ENCODE results near the gene PLXNC1.

PLXNC1 gene

DNA sequence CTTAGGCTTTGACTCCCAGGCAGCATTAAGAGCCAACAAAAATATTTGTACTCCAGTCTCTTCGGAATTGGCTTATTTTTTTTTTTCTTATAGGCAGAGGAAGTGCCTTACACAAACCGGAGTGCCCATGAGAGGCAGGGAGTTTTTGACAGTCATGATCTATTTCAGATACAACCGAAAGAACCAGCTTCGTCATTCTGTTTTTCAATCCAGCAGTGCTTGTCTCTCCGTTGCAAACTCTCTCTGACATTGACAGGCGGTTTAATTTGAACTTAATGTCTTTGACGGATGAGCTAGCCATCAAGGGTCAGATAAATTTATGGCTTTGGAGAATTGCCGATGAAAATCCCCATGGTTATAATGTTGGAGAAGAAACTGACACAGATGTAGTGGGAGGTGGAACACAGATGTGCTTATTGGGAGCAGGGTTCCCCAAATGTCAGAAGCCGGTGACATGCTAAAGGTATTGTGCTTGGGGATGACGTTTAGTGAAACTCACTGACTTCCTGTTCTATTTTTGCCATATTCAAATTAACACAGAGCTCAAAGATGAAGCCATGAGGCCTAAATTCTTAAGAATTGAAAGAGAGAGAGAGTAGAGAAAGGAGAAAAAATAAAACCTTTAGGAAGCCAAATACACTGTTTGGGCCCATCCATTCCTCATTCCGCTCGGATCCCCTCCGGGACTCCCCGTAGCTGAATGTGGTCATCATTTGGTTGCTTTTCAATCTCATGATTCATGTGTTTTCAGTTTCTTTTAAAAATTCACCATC lies 59.7 kb downstream of the PLXNC1 start:
- no peak for DNase-seq

DNA sequence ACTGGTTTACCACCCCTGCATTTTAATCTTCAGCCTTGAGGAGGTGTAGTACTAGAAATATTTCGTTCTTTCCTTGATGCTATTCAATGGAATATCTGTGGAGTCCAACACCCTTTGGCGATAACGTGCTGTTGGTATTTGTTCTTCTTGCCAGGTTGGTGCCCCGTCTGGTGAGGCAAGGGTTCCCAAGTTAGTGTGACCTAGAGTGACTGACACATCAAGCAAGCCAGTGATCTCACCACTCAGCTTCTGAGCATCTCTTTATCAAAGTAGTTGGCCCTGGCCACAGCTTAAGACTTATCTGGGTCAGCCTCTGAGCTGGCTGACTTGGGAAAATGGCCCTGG lies 60.2 kb downstream of the PLXNC1 start:
- DNase-seq = no peak

DNA sequence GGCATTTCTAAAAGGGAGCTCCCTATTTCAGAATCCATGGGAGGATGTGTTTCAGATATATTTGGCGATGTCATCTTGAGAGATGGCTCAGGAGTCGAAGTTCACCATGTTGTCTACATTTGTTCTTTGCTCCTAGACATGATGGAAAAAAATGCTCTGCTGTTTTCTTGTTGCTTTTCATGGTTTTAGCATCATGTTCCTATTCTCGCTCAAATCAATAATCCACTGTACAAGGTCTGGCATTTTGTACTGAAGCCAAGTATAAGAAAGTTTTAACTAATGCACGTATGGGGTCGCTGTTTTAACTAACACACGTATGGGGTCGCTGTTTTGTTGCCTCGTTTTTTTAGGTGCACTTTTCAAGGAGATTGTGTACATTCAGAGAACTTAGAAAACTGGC lies 60.9 kb downstream of the PLXNC1 start:
- no peak for DNase-seq

DNA sequence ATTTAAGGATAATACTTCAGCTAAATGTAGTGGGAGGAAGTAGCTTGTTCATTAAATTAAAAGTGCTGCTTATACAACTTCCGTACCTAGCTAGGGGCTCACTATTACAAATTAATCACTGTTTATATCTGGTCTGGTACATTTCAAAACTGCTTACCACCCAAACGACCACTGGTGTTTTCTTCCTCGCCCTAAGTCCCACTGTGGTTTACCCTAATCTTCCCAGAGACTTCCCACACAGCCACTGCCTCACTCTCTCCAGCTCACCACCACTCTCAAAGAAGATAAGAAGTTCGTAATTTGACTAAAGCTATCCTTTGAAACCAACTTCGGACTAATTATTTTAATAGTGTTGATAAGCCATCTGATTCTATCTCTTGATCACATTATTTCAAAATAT lies 62.6 kb downstream of the PLXNC1 start:
- DNase-seq = no peak

DNA sequence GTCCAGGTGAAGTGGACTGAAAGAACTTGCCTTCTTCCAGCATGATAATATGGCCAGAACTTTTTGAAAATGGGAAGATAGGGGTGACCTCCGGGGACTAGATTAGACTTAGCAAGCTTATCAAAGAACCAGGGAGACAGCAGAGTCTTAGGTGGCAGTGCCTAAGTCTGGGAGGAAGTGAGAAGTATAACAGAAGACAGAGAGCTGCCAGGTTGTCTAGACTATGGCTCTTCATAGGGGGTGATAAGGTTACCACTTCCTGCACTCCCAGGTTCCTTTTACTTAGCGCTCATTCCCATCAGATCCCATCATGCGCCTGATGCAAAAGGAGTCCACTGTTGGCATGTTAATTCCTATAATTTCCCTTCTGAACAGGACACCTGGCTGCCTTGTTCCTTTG lies 69.9 kb downstream of the PLXNC1 start:
- no peak for DNase-seq

DNA sequence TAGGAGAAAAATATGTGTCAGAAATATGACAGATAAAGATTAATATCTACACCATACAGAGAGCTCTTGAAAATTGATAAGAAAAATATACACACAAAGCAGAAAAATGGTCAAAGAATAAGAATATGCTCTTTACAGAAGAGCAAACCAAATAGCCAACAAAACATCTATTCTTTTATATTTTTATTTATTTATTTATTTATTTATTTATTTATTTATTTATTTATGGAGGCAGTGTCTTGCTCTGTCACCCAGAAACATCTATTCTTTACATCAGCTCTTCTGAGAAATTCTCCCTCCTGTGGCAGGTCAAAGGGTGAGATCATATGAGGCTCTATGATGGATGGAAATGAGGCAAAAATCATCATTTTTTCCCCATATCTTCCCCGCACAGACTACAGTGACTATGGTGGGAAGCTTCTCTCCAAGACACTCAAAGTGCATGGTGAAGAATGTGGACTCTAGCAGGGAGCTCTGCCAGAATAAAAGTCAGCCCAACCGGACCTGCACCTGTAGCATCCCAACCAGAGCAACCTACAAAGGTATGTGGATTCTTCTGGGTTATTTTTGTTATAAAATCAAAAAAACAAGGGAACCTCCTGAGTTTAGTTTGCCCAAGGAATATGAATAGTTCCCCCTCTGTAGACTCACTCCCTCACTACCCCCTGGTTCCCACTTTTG lies 71.4 kb downstream of the PLXNC1 start:
- DNase-seq = no peak

DNA sequence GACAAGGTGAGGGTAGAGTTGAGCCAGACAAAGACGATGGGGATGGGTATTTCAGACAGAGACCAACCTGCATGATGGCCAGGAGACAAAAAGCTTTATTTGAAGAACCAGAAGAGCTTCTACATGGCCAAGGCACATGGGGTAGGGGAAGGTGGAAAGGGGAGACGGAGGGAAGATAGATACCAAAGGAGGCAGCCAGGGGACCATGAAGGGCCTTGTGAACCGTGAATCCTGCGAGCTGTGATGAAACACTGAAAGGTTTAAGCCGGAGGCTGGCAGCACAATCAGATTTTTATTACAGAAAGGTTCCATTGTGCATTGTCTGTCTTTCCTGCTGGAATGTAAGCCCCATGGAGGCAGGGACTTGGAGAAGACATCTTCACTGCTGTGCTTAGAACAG lies 72.4 kb downstream of the PLXNC1 start:
- DNase-seq = no peak

DNA sequence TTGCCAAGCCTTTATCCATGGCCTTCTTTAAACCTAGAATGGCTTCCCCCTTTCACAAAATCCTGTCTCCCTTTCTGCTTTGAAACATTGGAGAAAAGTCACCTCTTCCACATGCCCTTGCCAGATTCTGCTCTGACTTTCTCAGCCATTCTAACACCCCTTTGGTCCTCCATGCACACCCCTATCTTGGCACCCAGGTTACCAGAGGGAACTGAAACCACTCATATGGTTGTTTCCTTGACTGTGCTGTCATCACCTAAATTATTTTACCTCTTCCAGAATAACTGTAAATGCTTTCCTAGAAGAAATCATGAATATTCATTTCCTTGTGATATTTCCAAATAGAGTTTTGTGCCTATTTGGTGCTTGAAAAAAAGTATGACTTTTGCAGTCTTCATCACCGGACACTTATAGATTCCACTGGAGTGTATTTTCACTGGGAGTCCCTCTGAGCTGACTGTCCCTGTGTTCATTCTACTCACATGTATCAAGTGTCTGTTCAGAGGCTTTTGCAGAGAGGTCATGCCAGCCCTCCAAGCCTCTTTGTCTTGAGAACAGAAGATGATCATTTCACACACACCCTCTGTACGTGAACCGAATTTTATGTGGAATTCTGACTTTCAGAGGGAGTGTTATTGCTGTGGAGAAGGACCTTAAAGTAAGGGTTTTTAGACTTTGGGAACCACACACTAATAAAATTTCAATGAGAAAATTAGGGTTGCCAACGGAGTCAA lies 74.1 kb downstream of the PLXNC1 start:
- no peak for DNase-seq

DNA sequence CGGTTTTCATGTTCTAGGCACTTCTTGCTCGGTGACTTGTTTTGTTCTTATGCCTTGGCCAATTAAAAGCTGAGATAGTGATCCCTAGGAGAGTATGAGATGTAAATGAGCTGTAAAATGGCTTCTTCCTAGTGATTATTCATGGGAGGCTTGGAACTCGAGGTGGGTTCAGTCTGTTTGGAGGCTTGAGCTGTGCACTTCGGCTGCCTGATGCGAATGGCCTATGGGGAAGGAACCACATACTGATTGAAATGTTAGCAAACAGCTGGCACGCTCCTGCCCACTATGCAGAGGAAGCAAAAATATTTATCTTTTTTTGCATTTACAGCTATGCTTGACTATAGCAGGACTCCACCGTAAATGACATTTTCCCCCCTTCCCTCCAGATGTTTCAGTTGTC lies 75.5 kb downstream of the PLXNC1 start:
- no peak for DNase-seq

DNA sequence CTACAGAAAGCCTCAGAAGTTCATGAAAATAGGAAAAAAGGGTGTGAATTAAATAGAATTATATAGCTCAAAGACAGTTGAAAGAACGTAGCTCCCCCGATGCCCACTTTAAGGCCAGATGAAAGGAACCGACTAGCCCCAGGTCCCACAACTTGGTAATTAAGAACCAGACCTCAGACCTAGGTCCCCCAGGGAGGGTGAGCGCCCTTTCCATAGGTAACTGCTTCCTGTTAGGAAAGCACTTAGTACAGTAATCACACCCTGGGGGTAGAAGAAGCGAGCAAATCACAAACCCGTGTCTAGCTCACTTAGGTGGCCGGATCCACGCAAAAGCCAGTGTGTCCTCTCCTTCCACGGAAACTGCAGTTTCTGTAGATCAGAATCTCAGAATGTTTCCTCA lies 77.1 kb downstream of the PLXNC1 start:
- no peak for DNase-seq

DNA sequence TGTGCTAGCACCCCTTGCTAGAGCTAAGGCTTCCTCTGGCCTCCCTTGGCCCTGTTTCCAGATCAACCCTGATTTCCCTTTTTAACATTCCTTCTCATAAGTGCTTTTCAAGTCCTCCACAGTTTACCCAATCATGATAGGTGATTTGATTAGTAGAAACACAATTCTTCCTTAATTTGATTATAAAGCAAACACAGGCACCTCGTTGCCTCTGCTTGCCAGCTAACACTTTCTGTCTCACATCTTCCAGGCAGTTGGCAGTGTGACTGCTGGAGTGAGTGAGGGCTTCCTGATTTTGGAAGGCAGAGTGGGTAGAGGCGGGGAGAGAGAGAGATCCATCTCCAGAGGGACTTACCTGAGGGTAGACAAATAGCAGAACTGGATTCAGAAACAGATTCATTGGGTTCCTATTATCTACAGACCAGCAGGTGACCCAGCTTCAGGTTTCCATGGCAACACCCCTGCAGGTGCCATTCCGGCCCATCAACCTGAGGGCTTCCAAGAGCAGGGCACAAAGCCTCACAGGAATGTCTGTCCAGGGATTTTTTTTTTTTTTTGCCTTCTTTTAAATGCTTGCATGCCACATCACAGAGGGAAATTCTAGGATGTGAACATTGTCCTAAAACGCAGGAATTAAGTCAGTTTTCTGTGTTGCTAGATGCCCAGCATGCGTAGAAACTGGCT lies 77.7 kb downstream of the PLXNC1 start:
- DNase-seq = no peak

DNA sequence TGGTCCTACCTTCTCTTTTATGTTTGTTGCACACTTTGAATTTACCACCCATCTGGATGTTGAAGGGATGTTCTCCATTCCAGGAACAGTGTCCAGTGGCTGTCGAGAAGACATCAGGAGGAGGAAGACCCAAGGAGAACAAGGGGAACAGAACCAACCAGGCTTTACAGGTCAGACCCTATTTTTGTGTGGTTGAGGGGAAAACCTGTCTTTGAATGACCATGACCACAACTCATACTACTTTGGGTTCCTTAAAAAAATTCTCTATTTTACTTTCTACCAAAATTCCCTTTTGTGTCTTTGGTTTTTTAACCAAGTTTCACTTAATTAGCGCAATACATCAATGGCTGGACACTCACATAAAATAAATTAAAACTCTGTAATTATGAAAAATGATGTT lies 78.7 kb downstream of the PLXNC1 start:
- no peak for DNase-seq

DNA sequence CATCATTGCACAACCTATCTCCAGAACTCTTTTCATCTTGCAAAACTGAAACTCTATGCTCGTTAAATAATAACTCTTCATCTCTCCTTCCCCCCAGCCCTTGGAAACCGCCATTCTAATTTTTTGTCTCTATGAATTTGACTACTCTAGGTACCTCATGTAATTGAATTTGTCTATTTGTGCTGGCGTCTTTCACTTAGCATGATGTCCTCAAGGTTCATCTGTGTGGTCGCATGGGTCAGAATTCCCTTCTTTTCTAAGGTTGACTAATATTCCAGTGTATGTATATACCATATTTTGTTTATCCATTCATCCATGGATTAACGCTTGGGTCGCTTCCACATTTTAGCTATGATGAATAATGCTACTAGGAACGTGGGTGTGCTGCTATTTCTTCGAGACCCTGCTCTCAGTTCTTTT lies 80.1 kb downstream of the PLXNC1 start:
- DNase-seq = no peak

DNA sequence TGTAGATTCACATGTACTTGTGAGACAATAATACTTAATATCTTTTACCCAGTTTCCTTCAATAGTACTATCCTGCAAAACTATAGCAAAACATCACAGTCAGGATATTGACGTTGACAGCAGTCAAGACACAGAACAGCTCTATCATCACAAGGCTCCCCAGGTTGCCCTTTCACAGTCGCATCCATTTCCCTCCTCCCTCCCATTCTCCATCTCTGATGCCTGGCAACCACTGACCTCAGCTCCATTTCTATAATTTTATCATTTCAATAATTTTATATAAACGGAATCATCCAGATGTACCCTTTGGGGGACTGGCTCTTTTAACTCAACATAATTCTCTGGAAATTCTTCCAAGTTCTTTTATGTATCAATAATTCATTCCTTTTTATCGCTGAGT lies 81.5 kb downstream of the PLXNC1 start:
- no peak for DNase-seq

DNA sequence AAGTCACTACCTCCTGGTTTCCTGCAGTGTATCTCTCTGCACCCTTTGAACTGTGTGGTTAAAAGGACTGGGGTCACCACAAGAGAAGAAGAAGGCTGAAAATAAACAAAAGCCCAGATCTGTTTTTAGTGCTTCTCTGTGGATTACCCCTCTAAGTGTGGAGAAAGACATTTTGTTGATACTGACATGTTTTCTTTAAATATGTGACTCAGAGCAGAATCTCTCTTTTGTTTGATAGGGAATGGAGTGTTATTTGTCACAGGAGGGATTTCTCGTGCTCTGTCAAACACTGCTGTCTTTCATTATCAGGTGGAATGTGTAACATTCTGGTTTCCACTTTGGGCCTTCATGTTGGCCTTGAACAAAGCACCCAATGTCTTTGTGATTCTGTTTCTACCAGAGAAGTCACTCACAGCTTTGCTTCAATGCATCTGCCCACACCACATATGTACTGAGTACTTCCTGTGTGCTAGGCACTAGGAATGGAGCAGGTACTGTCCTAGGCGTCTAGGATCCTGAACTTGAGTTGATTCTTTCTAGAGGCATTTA lies 82.1 kb downstream of the PLXNC1 start:
- DNase-seq = no peak

DNA sequence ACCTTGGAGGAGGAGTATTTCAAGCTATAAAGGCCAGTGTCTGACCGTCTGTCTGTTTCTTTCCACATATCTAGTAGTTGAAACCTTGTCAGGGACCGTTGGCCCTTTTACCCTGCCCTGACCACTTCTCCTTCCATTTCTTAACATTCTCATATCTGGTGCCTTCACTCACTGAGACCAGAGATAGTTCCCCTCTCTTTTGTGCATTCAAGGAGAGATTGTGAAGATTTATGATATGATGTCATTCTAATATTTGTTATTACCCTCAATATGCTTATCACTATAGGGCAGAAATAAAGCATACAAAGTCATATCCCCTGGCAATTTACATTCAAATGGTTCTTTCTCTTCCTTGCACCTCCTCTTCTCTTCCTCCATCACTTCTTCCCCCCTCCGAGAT lies 83.3 kb downstream of the PLXNC1 start:
- DNase-seq = no peak

DNA sequence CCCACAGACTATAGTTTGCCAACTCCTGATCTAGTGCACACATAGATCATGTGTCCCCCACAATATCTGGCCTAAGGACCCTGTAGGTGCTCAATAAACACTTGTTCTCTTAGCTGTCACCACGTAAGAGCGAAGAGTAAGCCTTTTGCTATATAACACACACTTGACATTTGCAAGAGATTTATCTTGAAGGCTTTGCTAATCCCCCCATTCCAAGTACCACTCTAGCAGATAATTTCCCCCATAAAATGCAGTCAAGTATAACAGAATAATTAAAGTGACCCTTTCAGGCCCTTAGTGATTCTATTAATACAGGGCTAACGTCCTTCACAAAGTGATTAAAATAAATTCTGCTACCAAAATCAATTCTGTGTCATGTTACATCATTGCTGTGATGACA lies 87.5 kb downstream of the PLXNC1 start:
- DNase-seq = no peak

DNA sequence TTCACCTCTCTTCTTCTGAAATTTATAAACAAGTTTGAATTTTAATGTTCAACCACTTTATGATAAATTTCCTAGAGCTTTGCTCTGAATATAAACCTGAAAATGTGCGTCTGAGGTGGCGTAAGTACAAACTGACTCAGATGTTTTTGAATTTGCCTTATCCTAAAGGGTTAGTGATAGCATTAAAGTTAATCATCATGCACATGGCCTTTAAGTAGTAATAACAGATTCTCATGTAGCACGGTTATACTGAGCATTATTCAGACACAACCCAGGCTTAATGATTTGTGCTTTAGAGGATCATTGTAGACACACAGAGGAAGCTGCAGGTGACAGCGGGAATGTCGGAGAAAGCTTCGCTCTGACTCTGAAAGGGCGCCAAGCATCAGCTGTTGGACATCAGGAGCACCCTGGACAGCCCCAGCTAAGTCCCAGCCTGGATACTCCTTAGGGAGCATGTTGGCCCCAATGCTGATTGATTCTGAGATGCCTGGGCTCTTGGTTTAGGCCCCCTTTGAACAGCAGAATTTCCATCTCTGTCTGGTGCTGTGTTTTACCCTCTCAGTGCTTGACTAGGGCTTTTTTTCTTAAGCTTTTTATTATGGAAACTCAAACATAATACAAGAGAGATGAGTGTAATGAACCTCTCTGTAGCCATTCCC lies 91.1 kb downstream of the PLXNC1 start:
- DNase-seq = no peak

DNA sequence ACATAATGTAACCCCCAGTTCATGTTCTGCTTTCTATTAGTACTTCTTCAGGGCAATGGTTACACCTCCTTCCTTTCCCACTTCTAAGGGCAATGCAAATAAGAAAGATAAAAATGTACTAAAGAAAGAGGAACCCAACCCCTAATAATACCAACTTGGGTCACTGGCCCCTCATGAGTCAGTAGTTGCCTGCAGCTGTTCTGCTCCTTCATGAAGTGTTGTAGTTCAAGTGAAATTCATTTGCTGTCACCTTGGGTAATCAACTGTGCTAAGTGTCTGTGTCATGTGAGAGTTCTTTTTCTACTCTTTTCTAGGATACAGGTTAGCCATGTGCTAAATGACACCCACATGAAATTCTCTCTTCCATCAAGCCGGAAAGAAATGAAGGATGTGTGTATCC lies 91.8 kb downstream of the PLXNC1 start:
- no peak for DNase-seq

DNA sequence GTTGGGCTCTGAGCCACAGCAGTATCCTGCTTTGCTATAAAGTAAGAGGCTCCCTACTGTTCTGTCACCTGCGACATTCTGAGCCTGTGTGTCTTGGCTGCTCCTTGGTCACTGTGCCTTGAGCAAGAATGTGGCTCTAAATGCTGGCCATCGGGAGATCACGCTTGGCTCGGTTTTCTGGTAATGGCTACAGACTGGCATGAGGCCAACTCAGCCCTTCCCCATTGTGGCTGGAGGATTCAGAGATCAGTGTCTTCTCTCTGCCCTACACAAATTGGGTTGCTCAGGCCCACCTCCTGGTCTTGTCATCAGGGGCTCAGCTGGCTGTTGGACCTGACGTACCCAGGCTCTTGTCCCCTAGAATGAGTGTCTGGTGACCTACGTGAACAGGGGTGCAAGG lies 94.5 kb downstream of the PLXNC1 start:
- DNase-seq = no peak

DNA sequence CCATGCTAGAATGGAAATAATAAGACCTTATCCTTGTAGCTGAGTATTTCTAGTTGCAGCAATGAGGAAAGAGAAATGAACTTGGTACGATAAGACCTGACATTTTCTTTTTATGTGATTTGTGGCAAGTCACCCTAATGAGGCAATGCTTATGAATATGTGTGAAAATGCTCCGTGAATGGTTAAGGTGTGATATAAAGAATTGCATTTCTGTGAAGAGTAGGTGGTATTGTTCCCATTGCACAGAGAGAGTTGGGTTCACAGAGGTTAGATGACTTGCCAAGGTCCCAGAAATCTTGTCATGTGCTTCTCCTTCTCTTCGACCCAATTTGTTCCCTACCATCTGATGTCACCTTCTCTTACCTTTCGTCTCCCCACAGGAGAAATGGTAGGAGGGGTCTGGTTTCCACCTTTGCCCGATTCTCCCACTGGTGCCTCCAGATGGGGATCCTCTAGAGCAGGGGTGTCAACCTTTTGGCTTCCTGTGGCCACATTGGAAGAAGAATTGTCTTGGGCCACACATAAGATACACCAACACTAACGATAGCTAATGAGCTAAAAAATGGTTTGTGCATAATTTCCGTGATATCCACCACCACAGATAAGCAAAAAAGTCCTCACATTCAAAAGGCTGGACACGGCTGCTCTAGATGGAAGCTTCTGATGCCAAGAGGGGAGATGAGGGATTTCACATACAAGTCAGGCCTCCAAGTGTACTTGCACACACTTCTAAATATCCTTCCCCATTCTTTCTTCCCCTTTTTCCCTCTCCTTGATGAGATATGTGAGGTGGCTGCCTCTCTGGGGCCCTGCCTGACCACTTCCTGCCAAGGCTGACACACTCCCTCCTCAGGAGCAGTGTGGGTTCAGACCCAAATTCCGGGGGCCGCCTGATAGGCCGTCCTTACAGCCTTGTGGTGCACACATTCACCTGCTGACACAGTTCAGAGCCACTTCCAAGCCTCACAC lies 96.1 kb downstream of the PLXNC1 start:
- DNase-seq = no peak
